Aorta (tissue), 5 donors: ENCODE data around the gene SNN. TPM values are rescaled to one million over a fixed set of nuclear protein-coding genes. Genes with fewer than 3 reads are reported as not detected.

Source experiments
- ATAC-seq: fragments of 200-7000 bp; cut with Tn5 transposase; one replicate; pipeline ENCODE4 v1.9.1; 2022; ENCODE audit warnings: moderate library complexity; ENCODE audit not compliant: low FRiP score
- DNase-seq, 2 donors: peaks; one replicate each; pipeline ENCODE4 v3.0.0-alpha.2; 2020
- H3K27ac ChIP-seq, 2 donors: one replicate each; pipeline ENCODE4 v1.5.1; 2013; ENCODE audit warnings: low read length in 2 of 2, mild to moderate bottlenecking in 2 of 2, moderate library complexity in 2 of 2, control low read depth in 1 of 2, inconsistent platforms in 1 of 2, low read depth in 1 of 2
- H3K27me3 ChIP-seq, 2 donors: one replicate each; pipeline ENCODE4 v1.6.1; 2013; ENCODE audit warnings: control low read depth in 1 of 2, low read length in 1 of 2, mild to moderate bottlenecking in 1 of 2, moderate library complexity in 1 of 2; ENCODE audit not compliant: insufficient read depth in 2 of 2, control insufficient read depth in 1 of 2
- H3K36me3 ChIP-seq, 2 donors: one replicate each; pipeline ENCODE4 v1.6.1; 2013; ENCODE audit warnings: control low read depth in 1 of 2, low read length in 1 of 2, mild to moderate bottlenecking in 1 of 2; ENCODE audit not compliant: insufficient read depth in 2 of 2, control insufficient read depth in 1 of 2
- H3K4me1 ChIP-seq, 2 donors: one replicate each; pipeline ENCODE4 v1.6.1; 2013; ENCODE audit warnings: low read length in 2 of 2, control low read depth in 1 of 2, mild to moderate bottlenecking in 1 of 2, moderate library complexity in 1 of 2; ENCODE audit not compliant: insufficient read depth in 2 of 2, control insufficient read depth in 1 of 2
- H3K4me3 ChIP-seq, 2 donors: one replicate each; pipeline ENCODE4 v1.5.1; 2013; ENCODE audit warnings: low read length in 2 of 2, control low read depth in 1 of 2, mild to moderate bottlenecking in 1 of 2
- H3K9me3 ChIP-seq: one replicate; pipeline ENCODE4 v1.6.1; 2013; ENCODE audit warnings: mild to moderate bottlenecking, low read length; ENCODE audit not compliant: control insufficient read depth
- WGBS, 2 donors: extraction: QIAGEN DNeasy Blood & Tissue Kit; methylation state at CpG; one replicate each; pipeline ENCODE4 v1.1.7; 2013; 5-methylcytosine and 5-hydroxymethylcytosine counted together
- intact Hi-C, 2 donors: fragments of 100-400 bp; cut with DNase I; formaldehyde crosslinking; loops; one replicate each; pipeline versions ENCODE4 v1.14.2 to v1.15.0; 2022
- long read RNA-seq, 2 donors: library from polyadenylated mRNA; unstranded; transcript quantifications; one replicate each; pipeline ENCODE4 v2.0.0, GENCODE V29; 2020 to 2021
- polyA plus RNA-seq, 2 donors: library from polyadenylated mRNA; stranded (reverse); fragments of 200-250 nt; gene quantifications; one replicate each; pipeline ENCODE4 v1.2.3, GENCODE V29; 2013
- total RNA-seq, 2 donors: library from RNA; stranded (reverse); fragmentation: NEBNext Ultra II Directional; extraction: Animal tissue kit (Norgen Biotek cat#: 25700); gene quantifications; one replicate each; pipeline ENCODE4 v1.2.1, GENCODE V29; 2021
- donor health status: healthy with polysubstance abuse.
- donor health status: Bipolar disorder and iron deficiency.
- donor health status: DM: no; HTN: no; CAD: no.
- donor health status: DM: no; HTN: no; CAD: no.
- donor health status: DM: yes; HTN: yes; CAD: no.

SNN gene
- 10 to 100 TPM; 15.1 to 15.9 TPM for total RNA-seq
- polyA plus RNA-seq: 10 to 100 TPM; 13.0 to 15.5 TPM
- long read RNA-seq, donor 1, transcript SNN-201 (2 exons, 3,312 nt): major isoform, 11 of 23 reads
- long read RNA-seq, donor 1, partial matches to known transcripts: 11 of 23 reads
- long read RNA-seq, donor 1, other reads (novel, unspliced or antisense): 1 of 23 reads
- long read RNA-seq, donor 2, transcript SNN-201 (2 exons, 3,312 nt): major isoform, 24 of 26 reads
- long read RNA-seq, donor 2, partial matches to known transcripts: 0 of 26 reads
- long read RNA-seq, donor 2, other reads (novel, unspliced or antisense): 2 of 26 reads

DNA sequence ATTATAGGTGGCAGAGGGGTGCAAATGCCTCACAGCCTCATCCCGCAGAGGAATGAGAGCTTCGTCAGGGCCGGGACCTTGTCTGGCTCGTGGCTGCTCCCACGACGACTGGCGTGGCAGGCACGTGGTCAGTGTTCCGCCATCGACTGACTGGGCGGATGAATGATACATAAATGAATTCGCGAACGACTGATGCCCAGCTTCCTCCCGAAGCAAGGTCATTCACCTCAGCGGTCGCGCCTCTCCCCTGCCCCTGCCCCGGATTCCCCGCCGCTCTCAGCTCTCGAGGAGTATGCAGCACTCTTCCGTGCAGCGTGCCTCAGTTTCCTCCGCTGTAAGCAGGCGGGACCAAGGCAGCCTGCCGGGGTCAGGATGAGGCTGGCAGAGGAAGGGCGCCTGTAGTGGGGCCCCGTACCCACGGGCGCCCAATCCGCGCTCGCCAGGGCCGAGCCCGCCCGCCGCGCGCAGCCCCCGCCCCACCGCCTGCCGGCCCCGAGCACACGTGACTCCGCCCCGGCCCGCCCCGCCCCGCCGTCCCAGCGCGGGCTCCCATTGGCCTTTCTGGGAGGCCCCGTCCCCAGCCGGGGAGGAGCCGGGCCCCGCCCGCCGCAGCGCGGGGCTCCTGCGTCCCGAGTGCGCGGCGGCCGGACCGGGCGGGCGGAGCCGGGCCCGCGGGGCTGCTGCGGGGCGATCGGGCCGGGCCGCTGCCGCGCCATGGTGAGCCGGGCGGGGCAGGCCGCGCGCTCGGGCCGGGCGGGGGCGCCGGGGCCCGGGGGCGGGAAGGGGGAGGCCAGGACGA is at the start of gene SNN:
TSS of gene SNN (plus strand) at position 632 of the 799 bp plus-strand sequence. CDS start 7,605 bp downstream, outside the sequence.
- DNase-seq: peak; percentile 92 to 95
- WGBS, 2 donors: 5 to 6% methylated on average over 59 to 93 of the region's 93 CpGs

DNA sequence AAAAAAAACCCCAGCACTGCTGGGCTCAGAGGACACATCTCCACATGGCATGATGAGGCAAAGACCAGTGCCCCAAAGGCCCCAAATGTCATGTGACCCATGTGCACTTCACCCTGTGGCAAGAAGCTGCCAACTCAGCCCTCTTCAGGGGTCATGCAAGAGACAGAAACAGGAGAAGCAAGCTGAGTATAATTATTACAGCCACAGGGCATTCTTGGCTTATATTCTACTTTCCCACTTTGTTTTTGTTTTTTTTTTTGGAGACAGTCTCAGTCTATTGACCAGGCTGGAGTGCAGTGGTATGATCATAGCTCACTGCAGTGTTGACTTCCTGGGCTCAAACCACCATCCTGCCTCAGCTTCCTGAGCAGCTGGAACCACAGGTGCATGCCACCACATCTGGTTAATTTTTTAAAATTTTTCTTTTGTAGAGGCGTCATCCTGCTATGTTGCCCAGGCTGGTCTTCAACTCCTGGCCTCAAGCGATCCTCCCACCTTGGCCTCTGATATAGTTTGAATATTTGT is 48.9 kb upstream of the SNN start:
- H3K27ac ChIP-seq: no peak overlapping the region
- intact Hi-C loops: no loop called here
- WGBS, 2 donors: 95 to 96% methylated on average over 2 of the region's 2 CpGs
- DNase-seq (peak in 1 of 2 donors; percentile 76), ATAC-seq (peak; percentile 57)
- H3K4me1 ChIP-seq: peaks cover 0 to 2% of the 10 kb centered on the region in 2 donors
- H3K9me3 ChIP-seq: no peaks in the 10 kb centered on the region
- no peaks in the 10 kb centered on the region for H3K27me3 ChIP-seq
- no peak overlapping the region for H3K4me3 ChIP-seq
- H3K36me3 ChIP-seq: no peaks in the 10 kb centered on the region

More for the DNA sequence above, at the start of gene SNN:
- H3K4me1 ChIP-seq: peaks cover 0 to 2% of the 10 kb centered on the region in 2 donors
- H3K9me3 ChIP-seq: no peaks in the 10 kb centered on the region
- intact Hi-C loops: no loop called here
- peak within 1 kb of the TSS in 1 of 2 donors; percentile 54 for H3K27ac ChIP-seq
- no peaks in the 10 kb centered on the region for H3K27me3 ChIP-seq
- H3K4me3 ChIP-seq: peak within 1 kb of the TSS; percentile 83 to 84
- H3K36me3 ChIP-seq: no peaks in the 10 kb centered on the region
- peak; percentile 90 for ATAC-seq

DNA sequence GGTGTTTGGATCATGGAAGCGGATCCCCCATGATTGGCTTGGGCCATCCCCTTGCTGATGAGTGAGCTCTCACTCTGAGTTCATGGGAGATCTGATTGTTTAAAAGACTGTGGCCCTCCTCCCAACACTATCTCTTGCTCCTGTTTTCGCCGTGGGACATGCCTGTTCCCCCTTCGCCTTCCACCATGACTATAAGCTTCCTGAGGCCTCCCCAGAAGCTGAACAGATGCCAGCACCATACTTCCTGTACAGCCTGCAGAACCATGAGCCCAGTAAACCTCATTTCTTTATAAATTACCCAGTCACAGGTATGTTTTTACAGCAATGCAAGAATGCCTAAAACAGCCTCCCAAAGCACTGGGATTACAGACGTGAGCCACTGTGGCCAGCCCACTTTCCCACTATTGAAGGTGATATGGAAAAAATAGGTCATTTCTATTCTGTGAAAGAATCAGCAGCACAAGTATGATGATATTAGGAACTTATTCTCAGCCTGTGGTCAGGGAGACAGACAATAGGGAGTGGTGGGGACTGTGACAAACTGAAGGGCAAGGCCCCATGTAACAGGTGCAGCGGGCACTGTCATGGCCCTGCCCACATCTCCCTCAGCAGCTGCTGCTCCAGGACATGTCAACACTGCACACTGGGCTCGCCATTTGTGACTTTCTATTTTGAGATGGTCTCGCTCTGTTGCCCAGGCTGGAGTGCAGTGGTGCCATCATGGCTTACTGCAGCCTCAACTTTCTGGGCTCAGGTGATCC is 47.8 kb upstream of the SNN start:
- WGBS, 2 donors: 92 to 95% methylated on average over 8 of the region's 8 CpGs
- no peak for ATAC-seq

DNA sequence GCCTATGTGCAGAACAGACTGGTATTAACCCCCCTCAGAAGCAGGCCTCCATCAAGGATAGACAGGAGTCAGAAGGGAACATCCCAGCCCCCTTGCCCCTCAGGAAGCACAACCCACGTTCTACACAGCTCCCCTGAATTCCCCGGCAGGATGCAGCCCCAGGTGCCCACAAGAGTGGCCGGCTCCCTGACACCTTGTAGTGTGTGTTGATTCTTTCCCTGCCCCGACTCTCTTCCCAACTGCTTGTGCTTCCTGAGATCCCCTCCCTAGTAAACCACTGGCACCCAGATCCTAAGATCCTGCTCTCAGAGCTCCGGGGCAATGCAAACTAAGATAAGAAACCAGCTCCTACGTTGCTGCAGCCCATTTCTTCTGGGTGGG is 46.7 kb upstream of the SNN start:
- Histone ChIP-seq H3K9me3 (no peaks in the 10 kb centered on the region), H3K4me1 (peaks cover 0 to 2% of the 10 kb centered on the region in 2 donors), H3K27me3 (no peaks in the 10 kb centered on the region), H3K4me3 (no peak overlapping the region), H3K27ac (no peak overlapping the region), H3K36me3 (no peaks in the 10 kb centered on the region)
- WGBS, 2 donors: 50 to 60% methylated on average over 6 of the region's 6 CpGs
- no peak for DNase-seq
- no peak for ATAC-seq
- intact Hi-C loops: no loop called here

More for the DNA sequence above, 47.8 kb upstream of the SNN start:
- Histone ChIP-seq H3K27ac (no peak overlapping the region), H3K27me3 (no peaks in the 10 kb centered on the region), H3K36me3 (no peaks in the 10 kb centered on the region), H3K4me3 (no peak overlapping the region), H3K9me3 (no peaks in the 10 kb centered on the region), H3K4me1 (peaks cover 0 to 2% of the 10 kb centered on the region in 2 donors)
- intact Hi-C loops: no loop called here
- DNase-seq: no peak

DNA sequence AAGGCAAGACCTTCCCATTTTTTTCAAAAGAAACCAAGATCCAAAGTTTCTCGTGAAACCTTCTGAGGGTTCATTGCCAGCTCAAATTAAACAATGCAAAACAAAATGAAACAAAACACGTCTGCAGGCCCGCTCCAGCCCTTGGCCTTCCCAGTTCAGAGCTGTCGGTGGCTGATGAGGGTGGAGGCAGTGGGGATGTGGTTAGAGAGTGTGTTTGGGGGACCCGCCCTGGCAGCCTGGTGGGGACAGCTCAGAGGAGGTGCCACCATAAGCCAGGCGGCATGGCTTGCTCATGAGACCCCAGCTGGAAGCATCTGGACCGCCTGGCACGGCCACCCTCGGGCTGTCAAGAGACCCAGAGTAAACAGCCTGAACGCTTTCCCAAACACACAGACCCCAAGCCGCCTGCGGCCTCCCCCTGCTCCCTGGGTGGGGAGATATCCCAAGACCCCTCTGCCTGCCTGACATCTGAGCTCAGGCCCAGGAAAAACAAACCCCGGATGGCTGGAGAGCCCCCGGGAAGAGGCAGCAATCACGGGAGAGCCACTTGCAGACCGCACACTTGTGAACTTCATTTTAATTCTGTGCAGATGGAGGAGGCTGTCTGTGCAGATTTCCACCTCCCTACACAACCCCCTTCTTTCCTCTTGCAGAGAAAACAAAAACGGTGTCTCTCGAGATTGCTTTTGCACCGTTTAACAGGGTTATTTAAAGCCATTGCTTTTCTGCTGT is 46.2 kb upstream of the SNN start:
- H3K27me3 ChIP-seq: no peaks in the 10 kb centered on the region
- no peak overlapping the region for H3K4me3 ChIP-seq
- H3K4me1 ChIP-seq: peaks cover 0 to 2% of the 10 kb centered on the region in 2 donors
- H3K27ac ChIP-seq: no peak overlapping the region
- 19 to 31% methylated on average over 19 of the region's 19 CpGs for WGBS, 2 donors
- no peaks in the 10 kb centered on the region for H3K9me3 ChIP-seq
- no peaks in the 10 kb centered on the region for H3K36me3 ChIP-seq
- intact Hi-C loops: no loop called here
- DNase-seq (no peak), ATAC-seq (peak; percentile 65)

DNA sequence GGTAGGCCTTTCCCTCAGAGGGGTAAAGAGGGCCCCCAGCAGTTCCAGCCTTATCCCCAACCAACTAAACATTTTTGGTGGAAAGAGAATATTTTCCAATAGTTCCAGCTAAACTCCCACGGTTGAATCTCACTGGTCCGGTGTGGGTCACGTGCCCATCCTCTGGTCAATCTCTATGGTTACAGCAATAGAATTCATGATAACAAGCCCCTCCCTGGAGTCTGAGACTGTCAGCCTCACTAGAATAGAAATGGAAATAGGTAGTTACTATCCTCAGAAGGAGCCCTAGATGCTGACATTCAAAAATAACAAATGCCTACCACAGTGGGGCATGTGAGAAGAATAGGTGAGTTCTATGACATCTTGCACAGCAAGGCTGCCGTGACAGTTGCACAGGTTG is 44.0 kb upstream of the SNN start:
- H3K4me3 ChIP-seq: no peak overlapping the region
- WGBS, 2 donors: 94 to 97% methylated on average over 4 of the region's 4 CpGs
- no peaks in the 10 kb centered on the region for H3K36me3 ChIP-seq
- ATAC-seq: no peak
- DNase-seq: no peak
- no peaks in the 10 kb centered on the region for H3K9me3 ChIP-seq
- H3K27me3 ChIP-seq: no peaks in the 10 kb centered on the region
- intact Hi-C loops: no loop called here
- no peak overlapping the region for H3K27ac ChIP-seq
- peaks cover 0 to 2% of the 10 kb centered on the region in 2 donors for H3K4me1 ChIP-seq

DNA sequence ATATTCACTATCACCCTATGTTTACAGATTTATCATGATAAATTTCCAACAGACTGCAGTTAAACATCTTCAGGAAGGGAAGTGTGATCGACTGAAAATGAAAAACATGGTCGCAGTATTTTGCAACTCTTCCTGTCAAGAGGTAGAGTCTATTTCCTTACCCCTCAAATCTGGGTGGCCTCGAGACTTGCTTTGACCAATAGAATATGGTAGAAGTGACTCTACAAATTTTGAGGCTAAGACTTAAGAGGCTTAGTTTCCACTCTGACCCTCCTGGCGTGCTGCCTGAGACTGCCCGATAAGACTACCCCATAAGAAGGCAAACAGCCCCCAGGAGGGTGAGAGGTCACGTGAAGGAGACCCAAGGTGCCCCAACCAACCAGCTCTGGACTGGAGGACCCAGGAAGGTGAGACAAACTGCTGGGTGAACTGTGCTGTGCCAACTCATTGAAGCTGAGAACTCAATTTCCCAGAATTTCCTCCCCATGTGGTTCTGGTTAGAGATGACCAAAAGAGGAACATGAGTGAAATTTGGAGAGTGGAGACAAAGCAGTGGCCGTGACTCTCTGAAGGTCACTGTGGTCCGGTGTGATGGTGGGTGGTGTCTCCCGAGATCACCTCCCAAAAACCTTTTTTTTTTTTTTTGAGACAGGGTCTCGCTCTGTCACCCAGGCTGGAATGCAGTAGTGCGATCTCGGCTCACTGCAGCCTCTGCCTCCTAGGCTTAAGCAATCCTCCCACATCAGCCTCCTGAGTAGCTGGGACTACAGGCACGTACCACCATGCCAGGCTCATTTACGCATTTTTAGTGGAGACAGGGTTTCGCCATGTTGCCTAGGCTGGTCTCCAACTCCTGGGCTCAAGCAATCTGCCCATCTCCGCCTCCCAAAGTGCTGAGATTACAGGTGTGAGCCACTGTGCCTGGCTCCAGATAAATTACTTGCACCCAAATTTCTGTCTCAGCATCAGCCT is 43.3 kb upstream of the SNN start:
- peaks cover 0 to 2% of the 10 kb centered on the region in 2 donors for H3K4me1 ChIP-seq
- no peaks in the 10 kb centered on the region for H3K9me3 ChIP-seq
- intact Hi-C loops: no loop called here
- no peaks in the 10 kb centered on the region for H3K36me3 ChIP-seq
- 88 to 93% methylated on average over 16 of the region's 16 CpGs for WGBS, 2 donors
- no peaks in the 10 kb centered on the region for H3K27me3 ChIP-seq
- ATAC-seq (peak; percentile 19), DNase-seq (no peak)
- H3K4me3 ChIP-seq: no peak overlapping the region
- H3K27ac ChIP-seq: no peak overlapping the region
